Gastrocnemius medialis (tissue), 4 donors: ENCODE results near the gene PRORP. TPM values are rescaled to one million over a fixed set of nuclear protein-coding genes. Genes with fewer than 3 reads are reported as not detected.

Experiments
- ATAC-seq, 2 donors: fragments of 150-250 bp; one replicate each; pipeline ENCODE4 v1.9.1; 2016
- DNase-seq, 2 donors: peaks; one replicate each; pipeline ENCODE4 v3.0.0-alpha.2; 2019
- H3K27ac ChIP-seq, 4 donors: fragments of 200-600 bp; sonication (generic); 1 replicate in 1 of 4; 2 replicates in 3 of 4; pipeline ENCODE4 v1.5.1; 2016 to 2018; ENCODE audit warnings: mild to moderate bottlenecking in 2 of 4, moderate library complexity in 1 of 4
- H3K27me3 ChIP-seq, 3 donors: fragments of 200-600 bp; sonication (generic) in 2 of 3; 1 replicate in 1 of 3; 2 replicates in 2 of 3; pipeline versions ENCODE4 v1.5.1 to v1.6.0; 2016 to 2019; ENCODE audit warnings: mild to moderate bottlenecking in 1 of 3, moderate library complexity in 1 of 3
- H3K36me3 ChIP-seq, 2 donors: fragments of 200-600 bp; sonication (generic) in 1 of 2; one replicate each; pipeline ENCODE4 v1.5.1; 2017 to 2018
- H3K4me1 ChIP-seq, 2 donors: fragments of 200-600 bp; sonication (generic) in 1 of 2; one replicate each; pipeline ENCODE4 v1.5.1; 2016 to 2017; ENCODE audit warnings: mild to moderate bottlenecking in 2 of 2
- H3K4me3 ChIP-seq, 4 donors: fragments of 200-600 bp; sonication (generic) in 3 of 4; 1 replicate in 1 of 4; 2 replicates in 3 of 4; pipeline ENCODE4 v1.5.1; 2016 to 2019; ENCODE audit warnings: mild to moderate bottlenecking in 2 of 4
- H3K9me3 ChIP-seq, 3 donors: fragments of 200-600 bp; sonication (generic) in 2 of 3; 1 replicate in 1 of 3; 2 replicates in 2 of 3; pipeline ENCODE4 v1.5.1; 2016 to 2019
- POLR2A ChIP-seq, 2 donors: fragments of 450-650 bp; IDR thresholded peaks; one replicate each; pipeline ENCODE4 v1.6.1; 2017; ENCODE audit warnings: antibody characterized with exemption in 2 of 2, mild to moderate bottlenecking in 2 of 2, moderate library complexity in 2 of 2
- in situ Hi-C, 4 donors: fragments of 200-750 bp; cut with MboI; loops; one replicate each; pipeline versions ENCODE4 v1.15.0 to v1.8.0; 2017; ENCODE audit warnings: low sequenced_read_pairs in 4 of 4
- intact Hi-C: fragments of 100-400 bp; cut with DNase I; formaldehyde crosslinking; loops from one replicate; pipeline ENCODE4 v1.15.1; 2023; ENCODE audit warnings: low total_unique reads
- total RNA-seq, 4 donors: library from RNA; depleted of rRNA; stranded (reverse); fragments of >200 nt; gene quantifications; one replicate each; pipeline versions ENCODE4 v1.1.0 to v1.2.3, GENCODE V29; 2016
- TF ChIP-seq, protein P1 (sequence below), 5 experiments: fragments of 450-650 bp in 3 of 5; fragments of 200-600 bp in 2 of 5; sonication (generic) in 2 of 5; IDR thresholded peaks in 4 of 5; conservative IDR thresholded peaks in 1 of 5; 1 replicate in 4 of 5; 2 replicates in 1 of 5; pipeline ENCODE4 v1.5.1; 2016 to 2019; ENCODE audit warnings: antibody characterized with exemption in 5 of 5, mild to moderate bottlenecking in 3 of 5, moderate library complexity in 3 of 5

PRORP gene
- total RNA-seq, 4 donors from 2014 or later = 14.8 to 21.8 (median 20.0) TPM

- ATAC-seq (peak in 1 of 2 donors; percentile 2), DNase-seq (no peak)
- peaks cover 18 to 29% of the 10 kb centered on the region in 2 donors for H3K4me1 ChIP-seq
- in situ Hi-C loops = loop anchor here in 3 of 4 donors (5.0 to 10.0 kb wide), 4 partner anchors 136 to 294 kb away; partner anchors contain the start of gene SRP54 (in 1 of the 3)
- H3K36me3 ChIP-seq = no peaks in the 10 kb centered on the region
- intact Hi-C loops = loop anchor here (5.0 to 10.0 kb wide), 4 partner anchors 249 to 704 kb away; partner anchors contain the start of genes BRMS1L and CFL2
- no peaks in the 10 kb centered on the region for H3K9me3 ChIP-seq
- H3K27ac ChIP-seq = peak overlapping the region; percentile 94 to 98 (median 97)
- peak overlapping the region; percentile 77 to 95 (median 87) for H3K4me3 ChIP-seq
- TF ChIP-seq, protein P1, sequence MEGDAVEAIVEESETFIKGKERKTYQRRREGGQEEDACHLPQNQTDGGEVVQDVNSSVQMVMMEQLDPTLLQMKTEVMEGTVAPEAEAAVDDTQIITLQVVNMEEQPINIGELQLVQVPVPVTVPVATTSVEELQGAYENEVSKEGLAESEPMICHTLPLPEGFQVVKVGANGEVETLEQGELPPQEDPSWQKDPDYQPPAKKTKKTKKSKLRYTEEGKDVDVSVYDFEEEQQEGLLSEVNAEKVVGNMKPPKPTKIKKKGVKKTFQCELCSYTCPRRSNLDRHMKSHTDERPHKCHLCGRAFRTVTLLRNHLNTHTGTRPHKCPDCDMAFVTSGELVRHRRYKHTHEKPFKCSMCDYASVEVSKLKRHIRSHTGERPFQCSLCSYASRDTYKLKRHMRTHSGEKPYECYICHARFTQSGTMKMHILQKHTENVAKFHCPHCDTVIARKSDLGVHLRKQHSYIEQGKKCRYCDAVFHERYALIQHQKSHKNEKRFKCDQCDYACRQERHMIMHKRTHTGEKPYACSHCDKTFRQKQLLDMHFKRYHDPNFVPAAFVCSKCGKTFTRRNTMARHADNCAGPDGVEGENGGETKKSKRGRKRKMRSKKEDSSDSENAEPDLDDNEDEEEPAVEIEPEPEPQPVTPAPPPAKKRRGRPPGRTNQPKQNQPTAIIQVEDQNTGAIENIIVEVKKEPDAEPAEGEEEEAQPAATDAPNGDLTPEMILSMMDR (IDR thresholded peaks at IDR 0.05 in 4 of 5, conservative IDR thresholded peaks at IDR 0.05 in 1 of 5) = no peak
- no peak for TF ChIP-seq POLR2A (IDR thresholded peaks at IDR 0.05)
- H3K27me3 ChIP-seq = no peaks in the 10 kb centered on the region
Measured at GRCh38 chr14:35121026-35121886, 1.1 kb upstream of the PRORP start.

DNA sequence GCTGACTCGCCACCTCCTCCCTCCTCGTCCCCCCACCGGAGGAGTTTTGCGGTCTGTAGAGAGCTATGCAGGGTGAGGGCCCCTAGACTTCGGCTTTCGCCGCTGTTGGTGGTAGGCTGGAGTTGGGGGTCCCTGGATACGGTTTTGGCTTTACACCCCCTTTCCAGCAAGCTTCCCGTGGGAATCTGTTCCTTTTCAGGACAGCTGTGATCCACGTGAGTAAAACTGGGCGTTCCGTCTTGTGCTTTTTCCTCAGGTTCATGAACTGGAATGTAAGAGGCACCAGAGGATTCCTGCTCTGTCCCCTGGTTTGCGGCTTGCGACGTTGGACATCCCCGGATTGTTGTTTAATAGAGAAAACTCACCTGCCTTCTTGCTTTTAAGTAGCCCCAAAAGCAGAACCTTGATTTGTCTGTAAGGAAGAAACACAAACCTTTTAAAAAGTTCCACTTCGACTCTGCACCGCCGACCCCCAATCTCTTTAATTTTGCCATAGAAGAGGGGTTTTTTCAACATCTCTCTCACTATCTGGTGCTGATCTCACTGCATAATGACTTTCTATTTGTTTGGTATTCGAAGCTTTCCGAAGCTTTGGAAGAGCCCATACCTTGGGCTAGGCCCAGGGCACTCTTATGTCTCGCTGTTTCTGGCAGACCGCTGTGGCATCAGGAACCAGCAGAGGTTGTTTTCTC lies 490 bp downstream of the PRORP start:
- H3K27ac ChIP-seq = peak overlapping the region; percentile 94 to 98 (median 97)
- H3K4me3 ChIP-seq = peak overlapping the region; percentile 77 to 95 (median 87)
- no peak for TF ChIP-seq POLR2A (IDR thresholded peaks at IDR 0.05)
- TF ChIP-seq, protein P1 (IDR thresholded peaks at IDR 0.05 in 4 of 5, conservative IDR thresholded peaks at IDR 0.05 in 1 of 5) = no peak
- peaks cover 18 to 19% of the 10 kb centered on the region in 2 donors for H3K4me1 ChIP-seq
- no peaks in the 10 kb centered on the region for H3K9me3 ChIP-seq
- in situ Hi-C loops = loop anchor here in 3 of 4 donors (5.0 to 10.0 kb wide), 4 partner anchors 138 to 292 kb away; partner anchors contain the start of gene SRP54 (in 1 of the 3)
- no peaks in the 10 kb centered on the region for H3K27me3 ChIP-seq
- DNase-seq = peak; percentile 21 to 35
- H3K36me3 ChIP-seq = peaks cover 0 to 6% of the 10 kb centered on the region in 2 donors
- ATAC-seq = peak; percentile 50 to 55
- intact Hi-C loops = loop anchor here (1.0 to 10.0 kb wide), 7 partner anchors 76 to 702 kb away; partner anchors contain the start of genes BRMS1L, CFL2, FAM177A1 and PSMA6

DNA sequence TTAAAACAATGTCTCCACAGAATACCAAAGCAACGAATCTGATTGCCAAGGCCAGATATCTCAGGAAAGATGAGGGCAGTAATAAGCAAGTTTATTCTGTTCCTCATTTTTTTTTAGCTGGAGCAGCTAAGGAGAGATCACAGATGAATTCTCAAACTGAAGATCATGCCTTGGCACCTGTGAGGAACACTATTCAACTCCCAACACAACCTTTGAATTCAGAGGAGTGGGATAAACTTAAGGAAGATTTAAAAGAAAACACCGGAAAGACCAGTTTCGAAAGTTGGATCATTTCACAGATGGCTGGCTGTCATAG lies 994 bp downstream of the PRORP start:
- DNase-seq = no peak
- H3K27me3 ChIP-seq = no peaks in the 10 kb centered on the region
- in situ Hi-C loops (loop anchor here in 3 of 4 donors (5.0 to 10.0 kb wide), 4 partner anchors 139 to 291 kb away; partner anchors contain the start of gene SRP54 (in 1 of the 3)), intact Hi-C loops (loop anchor here (2.0 to 10.0 kb wide), 5 partner anchors 77 to 701 kb away; partner anchors contain the start of genes BRMS1L, CFL2 and FAM177A1)
- H3K4me3 ChIP-seq = peak overlapping the region; percentile 77 to 95 (median 87)
- no peak for TF ChIP-seq POLR2A (IDR thresholded peaks at IDR 0.05)
- TF ChIP-seq, protein P1 (IDR thresholded peaks at IDR 0.05 in 4 of 5, conservative IDR thresholded peaks at IDR 0.05 in 1 of 5) = no peak
- H3K36me3 ChIP-seq = peaks cover 0 to 11% of the 10 kb centered on the region in 2 donors
- peaks cover 18 to 19% of the 10 kb centered on the region in 2 donors for H3K4me1 ChIP-seq
- H3K27ac ChIP-seq = peak overlapping the region; percentile 94 to 98 (median 97)
- no peak for ATAC-seq
- no peaks in the 10 kb centered on the region for H3K9me3 ChIP-seq

GRCh38 chr14:35124127-35124526 lies 1.8 kb downstream of the PRORP start:
- Histone ChIP-seq H3K4me3 (no peak overlapping the region), H3K4me1 (peaks cover 18 to 19% of the 10 kb centered on the region in 2 donors), H3K9me3 (no peaks in the 10 kb centered on the region), H3K36me3 (peaks cover 0 to 13% of the 10 kb centered on the region in 2 donors), H3K27ac (peak overlapping the region in 1 of 4 donors; percentile 98), H3K27me3 (no peaks in the 10 kb centered on the region)
- DNase-seq (no peak), ATAC-seq (no peak)
- intact Hi-C loops = loop anchor here (5.0 to 10.0 kb wide), 4 partner anchors 252 to 701 kb away; partner anchors contain the start of genes BRMS1L and CFL2
- TF ChIP-seq POLR2A (IDR thresholded peaks at IDR 0.05) = no peak
- TF ChIP-seq, protein P1 (IDR thresholded peaks at IDR 0.05 in 4 of 5, conservative IDR thresholded peaks at IDR 0.05 in 1 of 5) = no peak
- in situ Hi-C loops = loop anchor here in 3 of 4 donors (5.0 to 10.0 kb wide), 4 partner anchors 139 to 291 kb away; partner anchors contain the start of gene SRP54 (in 1 of the 3)
